ENCODE data around the gene RBM22.

Gene RBM22

DNA sequence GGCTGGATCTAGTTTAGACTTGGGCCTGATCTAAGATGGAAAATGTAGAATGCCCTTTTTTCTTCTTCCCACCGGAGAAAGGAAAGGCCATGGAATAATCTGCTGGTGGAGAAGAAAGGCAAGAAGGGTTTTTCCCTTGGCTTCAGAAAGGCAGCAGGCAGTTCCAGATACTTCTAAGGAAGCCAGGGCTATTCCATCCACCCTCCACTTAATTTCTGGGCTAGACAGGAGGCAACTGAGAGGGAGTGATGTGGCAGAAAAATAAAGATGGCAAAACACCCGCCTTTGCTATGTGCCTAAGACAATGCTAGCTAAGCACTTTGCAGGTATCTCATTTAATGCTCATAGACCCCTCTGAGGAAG is 29.9 kb downstream of the RBM22 start:
- DNase-seq (ENCODE audit: low read depth, low spot score): no peak
- POLR2A ChIA-PET: no interaction called here
- CTCF ChIA-PET: interaction anchor here (1.1 to 7.0 kb wide), 5 partner anchors 8 to 110 kb away, joined by 5 to 55 read pairs (median 11); partner anchors contain the start of genes MYOZ3 and RBM22
- TF ChIP-seq, protein P1, sequence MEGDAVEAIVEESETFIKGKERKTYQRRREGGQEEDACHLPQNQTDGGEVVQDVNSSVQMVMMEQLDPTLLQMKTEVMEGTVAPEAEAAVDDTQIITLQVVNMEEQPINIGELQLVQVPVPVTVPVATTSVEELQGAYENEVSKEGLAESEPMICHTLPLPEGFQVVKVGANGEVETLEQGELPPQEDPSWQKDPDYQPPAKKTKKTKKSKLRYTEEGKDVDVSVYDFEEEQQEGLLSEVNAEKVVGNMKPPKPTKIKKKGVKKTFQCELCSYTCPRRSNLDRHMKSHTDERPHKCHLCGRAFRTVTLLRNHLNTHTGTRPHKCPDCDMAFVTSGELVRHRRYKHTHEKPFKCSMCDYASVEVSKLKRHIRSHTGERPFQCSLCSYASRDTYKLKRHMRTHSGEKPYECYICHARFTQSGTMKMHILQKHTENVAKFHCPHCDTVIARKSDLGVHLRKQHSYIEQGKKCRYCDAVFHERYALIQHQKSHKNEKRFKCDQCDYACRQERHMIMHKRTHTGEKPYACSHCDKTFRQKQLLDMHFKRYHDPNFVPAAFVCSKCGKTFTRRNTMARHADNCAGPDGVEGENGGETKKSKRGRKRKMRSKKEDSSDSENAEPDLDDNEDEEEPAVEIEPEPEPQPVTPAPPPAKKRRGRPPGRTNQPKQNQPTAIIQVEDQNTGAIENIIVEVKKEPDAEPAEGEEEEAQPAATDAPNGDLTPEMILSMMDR (IDR thresholded peaks at IDR 0.05; ENCODE audit: insufficient read depth, low read length, missing control alignments): no peak
- H3K4me3 ChIP-seq (ENCODE audit: low read depth, low read length): no peak overlapping the region

DNA sequence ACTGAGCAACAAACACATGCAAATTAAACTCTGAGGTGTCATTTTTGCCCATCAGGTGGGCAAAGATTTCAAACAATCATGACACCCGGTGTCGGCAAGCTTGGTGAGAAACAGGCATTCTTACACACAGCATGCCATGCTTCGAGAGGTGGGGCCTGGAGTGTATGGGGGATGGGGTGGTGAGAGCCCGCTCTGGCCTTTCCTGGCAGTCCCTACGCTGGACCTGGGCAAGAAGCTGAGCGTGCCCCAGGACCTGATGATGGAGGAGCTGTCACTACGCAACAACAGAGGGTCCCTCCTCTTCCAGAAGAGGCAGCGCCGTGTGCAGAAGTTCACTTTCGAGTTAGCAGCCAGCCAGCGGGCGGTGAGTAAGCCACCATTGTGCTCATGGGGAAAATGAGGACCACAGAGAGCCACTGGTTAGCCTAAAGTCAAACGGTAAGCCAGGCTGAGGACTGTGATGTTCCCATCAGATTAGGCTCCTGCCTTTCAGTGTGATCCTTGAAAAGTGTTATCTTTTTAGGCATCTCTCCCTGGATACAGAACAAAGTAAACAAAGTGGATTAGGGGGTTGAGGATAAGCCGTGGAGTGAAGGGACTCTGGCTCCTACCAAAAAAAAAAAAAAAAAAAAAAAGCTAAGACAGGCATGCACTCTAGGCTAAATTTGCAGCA is 30.5 kb downstream of the RBM22 start:
- TF ChIP-seq, protein P1 (IDR thresholded peaks at IDR 0.05; ENCODE audit: insufficient read depth, low read length, missing control alignments): no peak
- no peak overlapping the region for H3K4me3 ChIP-seq (ENCODE audit: low read depth, low read length)
- ChIA-PET CTCF (interaction anchor here (1.1 to 7.0 kb wide), 4 partner anchors 7 to 110 kb away, joined by 5 to 55 read pairs (median 24); partner anchors contain the start of gene MYOZ3), POLR2A (no interaction called here)
- DNase-seq (ENCODE audit: low read depth, low spot score): no peak

DNA sequence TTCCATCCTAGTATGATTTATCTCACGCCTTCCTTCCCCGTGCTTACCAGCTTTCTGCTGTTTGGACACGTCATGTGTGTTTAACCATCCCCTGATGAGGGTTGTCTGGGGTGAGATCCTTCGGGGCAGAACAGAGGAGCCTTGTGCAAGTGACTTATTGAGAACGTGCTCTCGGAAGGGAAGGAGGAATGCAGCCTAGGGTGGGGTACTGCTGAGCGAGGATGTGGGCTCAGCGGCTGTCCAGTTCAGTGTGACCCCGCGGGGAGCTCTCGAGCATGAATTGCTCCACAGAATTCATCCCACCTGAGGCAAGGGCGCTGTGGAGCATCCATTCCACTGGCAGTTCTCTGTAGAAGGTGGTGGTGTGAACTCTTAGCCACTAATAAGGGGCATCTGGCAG is 35.8 kb downstream of the RBM22 start:
- H3K4me3 ChIP-seq (ENCODE audit: low read depth, low read length): no peak overlapping the region
- TF ChIP-seq, protein P1 (IDR thresholded peaks at IDR 0.05; ENCODE audit: insufficient read depth, low read length, missing control alignments): no peak
- ChIA-PET POLR2A (no interaction called here), CTCF (interaction anchor here (1.0 to 18.8 kb wide), 5 partner anchors 9 to 102 kb away, joined by 3 to 366 read pairs (median 5); no protein-coding TSS in a partner anchor)
- no peak for DNase-seq (ENCODE audit: low read depth, low spot score)

DNA sequence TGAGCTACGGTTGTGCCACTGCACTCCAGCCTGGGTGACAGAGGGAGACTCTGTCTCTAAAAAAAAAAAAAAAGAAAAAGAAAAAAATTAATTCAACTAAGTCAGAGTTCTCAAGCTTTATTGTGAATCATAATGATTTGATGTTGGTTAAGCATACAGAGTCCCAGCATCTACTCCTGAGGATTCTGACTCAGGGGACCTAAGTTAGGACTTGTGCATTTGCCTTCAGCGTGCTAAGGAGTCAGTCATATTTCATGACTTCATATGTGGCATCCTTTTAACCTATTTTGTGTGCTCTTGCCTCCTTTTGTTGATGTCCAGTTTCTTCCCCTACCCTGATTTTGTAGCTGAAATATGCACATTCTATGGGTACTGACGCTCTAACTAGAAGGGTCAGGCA is 36.9 kb downstream of the RBM22 start:
- DNase-seq (ENCODE audit: low read depth, low spot score): no peak
- POLR2A ChIA-PET: no interaction called here
- TF ChIP-seq, protein P1 (IDR thresholded peaks at IDR 0.05; ENCODE audit: insufficient read depth, low read length, missing control alignments): no peak
- H3K4me3 ChIP-seq (ENCODE audit: low read depth, low read length): no peak overlapping the region
- CTCF ChIA-PET: interaction anchor here (1.0 to 18.8 kb wide), 5 partner anchors 8 to 101 kb away, joined by 4 to 366 read pairs (median 5); no protein-coding TSS in a partner anchor

DNA sequence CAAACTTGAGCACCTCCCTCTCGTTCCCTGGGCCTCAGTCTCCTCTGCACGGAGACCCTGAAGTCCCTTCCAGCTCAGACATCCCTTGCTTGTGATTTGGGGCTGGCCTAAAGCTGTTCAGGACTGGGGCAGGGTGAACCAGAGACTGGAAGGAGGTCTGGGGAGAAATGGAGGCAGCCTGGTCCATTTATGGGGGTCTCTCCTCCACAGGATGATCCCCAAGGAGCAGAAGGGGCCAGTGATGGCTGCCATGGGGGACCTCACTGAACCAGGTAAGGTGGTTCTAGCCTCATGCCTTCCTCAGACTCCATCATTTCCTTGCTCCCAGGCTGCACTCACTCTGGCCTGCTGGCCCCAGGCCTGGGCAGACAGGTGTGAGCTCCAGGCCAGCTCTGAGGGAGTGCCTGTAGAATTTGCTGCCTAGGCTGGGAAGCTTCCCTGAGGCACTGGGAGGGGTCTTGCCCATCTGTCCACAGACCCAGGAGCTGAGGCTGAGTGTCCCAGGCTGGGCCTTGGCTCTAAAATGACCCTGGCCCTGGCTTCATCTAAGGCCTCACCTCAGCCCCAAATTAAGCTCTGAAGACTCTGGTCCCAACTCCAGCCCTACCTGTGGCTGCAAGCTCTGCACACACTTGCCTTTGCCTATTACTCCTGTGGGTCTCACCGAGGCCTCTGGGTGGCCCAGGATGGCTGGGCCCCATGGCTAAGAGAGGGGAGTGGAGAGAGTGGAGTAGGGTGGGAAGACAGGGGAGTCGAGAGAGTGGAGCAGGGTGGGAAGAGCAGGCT is 37.9 kb downstream of the RBM22 start:
- TF ChIP-seq, protein P1 (IDR thresholded peaks at IDR 0.05; ENCODE audit: insufficient read depth, low read length, missing control alignments): no peak
- ChIA-PET CTCF (interaction anchor here (0.8 to 18.8 kb wide), 6 partner anchors 8 to 100 kb away, joined by 3 to 366 read pairs (median 4); no protein-coding TSS in a partner anchor), POLR2A (no interaction called here)
- no peak overlapping the region for H3K4me3 ChIP-seq (ENCODE audit: low read depth, low read length)
- no peak for DNase-seq (ENCODE audit: low read depth, low spot score)

Measured in AG04449 (cell line).